ENCODE measurements around the gene GANAB.
"Not testable (repeated sequence)": the region's sequence is repeated elsewhere in the genome, so short reads cannot be mapped to it uniquely, and the experiment has no call there.

The GANAB gene

DNA sequence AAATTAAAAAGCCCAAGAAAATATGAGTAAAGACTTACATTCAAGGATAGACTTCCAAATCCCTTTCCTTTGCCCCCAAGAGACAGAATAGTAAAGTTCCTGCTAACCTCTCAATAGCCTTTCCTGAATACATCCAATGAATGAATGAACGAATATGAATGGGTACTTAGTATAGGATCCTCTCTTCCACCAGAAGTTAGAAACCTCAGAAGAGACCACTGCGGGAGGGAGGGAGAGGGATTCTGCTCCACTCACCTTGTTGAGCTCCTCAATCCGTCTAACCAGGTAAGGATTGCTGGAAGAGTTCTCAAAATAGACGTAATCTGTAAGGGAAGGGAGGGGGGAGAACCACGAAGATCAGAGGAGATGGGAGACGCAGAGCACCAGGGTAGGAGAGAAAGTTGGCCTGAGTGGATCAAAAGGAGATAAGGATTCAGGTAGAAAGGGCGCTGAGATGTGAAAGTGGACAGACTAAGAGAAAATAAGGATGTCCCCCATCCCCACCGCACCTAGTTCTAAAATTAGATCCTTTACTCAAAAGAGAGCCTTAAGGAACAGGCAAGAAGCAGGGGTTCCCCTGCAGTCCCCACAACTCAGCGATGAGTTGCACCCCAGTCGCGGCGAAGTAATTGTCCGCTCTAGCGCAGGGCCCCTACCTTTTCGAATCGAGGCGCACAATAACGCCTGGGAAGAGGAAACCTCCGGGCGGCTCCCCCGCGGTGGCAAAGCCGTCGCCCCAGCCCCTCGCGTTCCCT is 45.9 kb downstream of the GANAB start:
- no peak for DNase-seq

DNA sequence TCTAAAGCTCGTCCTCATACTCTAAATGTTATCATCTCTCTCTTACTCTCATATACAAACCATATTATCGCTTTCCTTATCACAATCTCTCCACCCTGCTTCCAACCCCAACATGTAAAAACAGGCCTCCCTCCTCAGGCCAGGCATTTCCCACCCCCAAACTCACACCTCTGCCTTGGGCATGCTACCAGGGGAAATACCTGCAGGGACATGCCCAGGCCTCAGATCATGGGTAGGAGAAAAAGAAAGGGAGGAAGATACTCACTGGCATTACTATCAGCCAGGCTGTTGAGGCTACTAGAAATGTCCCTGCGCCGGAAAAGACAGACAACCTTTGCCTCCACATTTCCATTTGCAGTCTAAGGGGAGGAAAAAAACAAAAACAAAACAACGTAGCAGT is 46.5 kb downstream of the GANAB start:
- DNase-seq: peak; percentile 54

DNA sequence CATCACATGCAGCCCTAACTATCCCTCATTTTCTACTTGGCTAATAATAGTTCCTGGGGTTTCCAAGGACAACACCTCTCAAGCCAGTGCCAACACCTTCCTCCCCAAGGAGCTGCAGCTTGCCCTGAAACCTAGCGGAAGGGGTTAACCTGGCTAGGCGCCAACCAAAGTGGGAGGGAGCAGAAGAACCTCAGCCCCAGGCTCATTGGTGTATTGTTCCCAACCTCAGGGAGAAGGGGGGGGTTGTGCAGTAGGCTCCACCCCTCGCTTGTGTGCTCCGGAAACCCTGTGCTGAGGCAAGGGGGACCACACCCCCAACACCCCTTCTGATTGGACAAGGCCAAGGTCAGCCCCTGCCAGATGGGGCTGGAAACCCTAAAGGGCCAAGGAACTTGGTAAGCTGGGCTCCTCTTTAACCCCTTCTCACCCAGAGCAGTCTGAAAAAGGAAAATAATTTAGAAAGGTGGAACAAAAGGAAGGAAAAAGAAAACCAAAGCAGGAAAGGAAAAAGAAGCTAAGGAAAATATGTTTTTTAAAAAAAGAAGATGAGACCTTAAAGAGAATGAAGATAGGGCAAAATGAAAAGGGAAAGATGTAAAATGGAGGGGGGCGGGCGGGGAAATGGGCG is 47.2 kb downstream of the GANAB start:
- peak; percentile 99 for DNase-seq

DNA sequence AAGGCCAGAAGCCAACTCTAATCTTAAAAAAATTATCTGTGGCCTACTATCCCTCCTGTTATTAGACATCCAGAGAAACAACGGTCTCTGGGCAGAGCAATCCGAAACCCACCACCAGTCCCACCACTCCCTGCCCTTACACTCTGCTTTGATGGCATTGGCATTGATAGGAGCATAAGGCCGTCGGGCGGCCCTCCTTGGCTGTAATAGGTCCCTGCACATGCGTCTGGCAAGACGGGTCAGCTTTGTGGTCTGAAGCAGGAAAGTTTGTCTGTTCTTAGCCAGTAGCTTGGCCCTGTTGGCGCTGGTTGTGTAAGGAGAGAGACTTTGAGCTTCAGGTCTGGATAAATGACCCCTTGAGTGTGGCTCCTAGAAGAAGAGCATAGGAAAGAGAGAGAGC is 51.3 kb downstream of the GANAB start:
- no peak for DNase-seq

DNA sequence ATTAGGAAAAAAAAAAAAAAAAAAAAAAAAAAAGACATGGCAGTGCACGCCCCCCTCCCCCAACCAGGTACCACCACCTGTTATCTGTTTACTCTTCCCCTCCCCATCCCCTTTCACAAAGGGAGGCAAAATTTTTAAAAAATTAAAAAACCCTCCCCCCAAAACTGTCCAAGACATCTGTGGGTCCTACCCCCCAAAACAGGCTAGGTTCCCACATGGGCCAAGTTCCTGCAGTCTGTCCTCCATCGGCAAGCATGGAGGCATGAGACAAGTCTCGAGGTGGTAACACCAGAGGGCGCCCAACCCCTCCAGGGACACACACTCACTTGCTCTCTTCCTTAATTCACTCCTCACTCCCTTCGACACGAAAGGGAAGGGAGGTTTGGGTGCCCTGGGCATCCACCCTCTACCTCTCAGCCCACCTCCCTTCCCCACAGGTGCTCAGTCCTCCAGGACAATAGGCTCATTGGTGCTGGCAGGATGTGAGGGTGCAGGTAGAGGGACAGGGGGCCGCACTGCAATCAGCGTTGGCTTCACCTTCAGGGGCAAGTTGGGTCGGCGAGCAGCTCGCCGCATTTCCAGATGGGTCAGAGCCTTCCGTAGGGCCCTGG is 52.9 kb downstream of the GANAB start:
- peak; percentile 85 for DNase-seq

DNA sequence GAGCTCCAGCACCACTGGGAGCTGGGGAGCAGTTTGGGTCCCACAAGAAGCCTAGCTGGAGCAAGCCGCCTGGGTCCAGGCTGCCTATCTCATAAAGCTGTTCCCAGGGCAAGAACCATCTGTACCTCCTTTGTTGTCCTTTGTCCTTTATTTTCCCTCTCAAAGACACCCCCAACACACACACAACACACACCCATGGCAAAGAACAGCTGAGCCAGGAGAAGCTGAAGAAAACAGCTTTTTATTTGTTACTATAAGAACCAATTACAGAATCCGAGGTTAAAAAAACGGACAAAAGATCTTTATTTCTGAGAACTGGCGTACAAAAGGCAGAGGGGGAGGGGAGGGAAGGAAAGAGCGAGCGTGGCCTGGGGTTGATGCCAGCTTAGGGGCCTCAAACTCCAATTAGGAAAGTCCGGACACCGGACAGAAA is 53.4 kb downstream of the GANAB start:
- no peak for DNase-seq

DNA sequence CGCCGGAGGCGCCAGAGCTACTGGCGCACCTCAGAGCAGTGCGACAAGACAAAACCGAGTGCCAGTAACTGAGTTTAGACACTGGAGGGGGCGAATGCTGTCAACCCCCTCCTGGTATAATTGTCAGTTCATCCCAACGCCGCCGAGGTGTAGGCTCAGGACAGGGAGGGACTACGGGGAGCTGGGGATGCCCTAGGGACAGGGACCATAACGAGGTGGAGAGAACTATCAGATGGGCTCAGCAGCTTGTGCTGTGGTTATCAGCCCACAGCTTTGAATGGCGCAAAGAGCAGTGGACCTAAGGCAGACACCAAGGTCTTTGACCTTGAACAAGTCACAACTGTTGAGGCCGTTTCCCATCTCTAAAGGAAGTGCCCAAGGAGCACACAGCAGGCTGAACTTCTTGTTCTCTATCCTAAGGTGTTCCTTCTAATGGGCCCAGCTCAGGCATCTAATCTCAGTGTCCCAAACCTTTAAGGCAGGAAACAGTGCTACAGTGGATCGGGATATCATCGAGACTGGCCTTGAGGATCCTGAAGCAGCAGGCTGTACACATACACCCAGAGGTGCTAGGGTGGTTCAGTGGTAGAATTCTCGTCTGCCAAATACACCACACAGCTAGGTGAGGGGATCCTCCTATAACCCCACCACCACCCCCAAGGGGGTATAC is 54.1 kb downstream of the GANAB start:
- DNase-seq: no peak

DNA sequence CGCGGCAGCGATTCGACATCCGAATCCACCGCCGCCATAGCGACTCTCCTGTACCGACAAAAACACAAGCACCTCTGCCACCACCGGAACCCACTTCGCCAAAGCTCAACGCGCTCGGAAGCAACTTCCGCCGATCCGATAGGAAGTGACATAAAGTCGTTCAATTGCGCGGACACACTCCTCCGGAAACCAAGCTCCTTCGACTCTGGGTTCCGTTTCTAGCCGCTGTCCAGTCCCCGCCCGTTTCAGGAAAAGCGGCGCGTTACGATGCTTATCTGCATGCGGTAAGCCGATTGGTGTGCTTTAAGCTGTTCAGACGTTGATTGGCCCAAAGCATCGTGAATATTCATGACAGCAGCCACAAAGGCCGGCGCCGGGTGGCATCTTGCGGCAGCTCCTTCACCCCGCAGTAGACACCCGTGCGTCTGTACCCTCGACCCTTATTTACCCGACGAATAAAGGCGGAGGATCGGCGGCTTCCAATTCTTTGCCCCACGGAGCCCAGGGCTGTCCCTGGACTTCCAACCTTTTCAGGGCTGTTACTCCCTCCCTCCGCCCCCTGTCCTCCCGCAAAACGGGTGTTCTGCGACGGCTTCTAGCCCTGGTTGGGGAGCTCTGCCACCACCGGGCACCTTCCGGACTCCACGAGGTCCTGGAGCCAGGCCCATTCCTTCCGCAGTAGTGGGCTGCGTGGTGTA is 54.8 kb downstream of the GANAB start, which contains the start of gene TUT1:
TSS of gene TUT1 (minus strand) at position 76 of the 698 bp plus-strand sequence. CDS start at position 38, 38 bp downstream.
- peak; percentile 99 for DNase-seq

DNA sequence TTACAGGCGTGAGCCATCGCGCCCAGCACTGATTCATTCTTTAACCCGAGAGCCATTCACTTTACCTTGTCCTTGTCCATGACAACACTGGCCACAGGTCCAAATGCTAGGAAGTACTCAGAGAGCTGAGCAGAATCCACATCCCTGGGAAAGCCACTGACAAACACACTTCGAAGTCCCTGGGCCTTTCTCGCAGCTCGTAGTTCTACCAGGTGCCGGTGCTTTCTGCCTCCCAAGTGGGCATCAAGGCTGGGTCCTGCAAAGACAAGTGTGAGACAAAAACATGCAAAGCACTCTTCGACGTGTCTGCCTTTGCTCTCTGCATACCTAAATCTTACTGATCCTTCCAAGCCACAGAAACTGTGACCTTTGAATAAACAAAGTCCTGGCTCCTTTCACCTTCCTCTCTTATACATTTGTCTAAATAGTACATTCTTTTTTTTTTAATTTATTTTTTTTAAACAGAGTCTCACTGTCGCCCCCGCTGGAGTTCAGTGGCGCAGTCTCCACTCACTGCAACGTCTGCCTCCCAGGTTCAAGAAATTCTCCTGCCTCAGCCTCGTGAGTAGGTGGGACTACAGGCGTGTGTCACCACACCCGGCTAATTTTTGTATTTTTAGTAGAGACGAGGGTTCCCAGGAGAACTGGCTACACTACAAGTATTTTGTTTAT is 57.3 kb downstream of the GANAB start:
- peak; percentile 37 for DNase-seq

DNA sequence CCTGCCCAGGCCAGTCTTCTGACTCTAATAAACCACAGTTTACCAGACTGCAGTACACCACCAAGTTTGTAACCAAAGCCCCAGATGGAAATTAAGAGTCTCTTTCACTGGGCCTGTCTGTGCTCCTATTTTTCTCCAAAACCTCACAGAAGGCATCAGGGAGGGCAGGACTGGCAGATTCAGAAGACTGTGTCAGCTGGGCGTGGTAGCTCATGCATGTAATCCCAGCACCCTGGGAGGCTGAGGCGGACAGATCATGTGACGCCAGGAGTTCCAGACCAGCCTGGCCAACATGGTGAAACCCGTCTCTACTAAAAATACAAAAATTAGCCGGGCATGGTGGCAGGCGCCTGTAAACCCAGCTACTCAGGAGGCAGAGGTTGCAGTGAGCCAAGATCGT is 61.1 kb downstream of the GANAB start:
- DNase-seq: not testable (repeated sequence)

DNA sequence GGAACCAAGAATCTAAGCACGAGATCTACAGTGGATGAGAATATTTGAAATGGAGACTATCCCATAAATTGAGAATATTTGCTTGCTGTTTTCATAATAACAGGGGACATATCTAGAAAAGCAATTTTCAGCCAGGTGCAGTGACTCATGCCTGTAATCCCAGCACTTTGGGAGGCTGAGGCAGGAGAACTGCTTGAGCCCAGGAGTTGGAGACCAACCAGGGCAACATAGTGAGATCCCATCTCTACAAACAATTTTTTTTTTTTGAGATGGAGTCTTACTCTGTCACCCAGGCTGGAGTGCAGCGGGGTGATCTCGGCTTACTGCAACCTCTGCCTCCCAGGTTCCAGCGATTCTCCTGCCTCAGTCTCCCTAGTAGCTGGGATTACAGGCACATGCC is 64.7 kb downstream of the GANAB start:
- DNase-seq: not testable (repeated sequence)

DNA sequence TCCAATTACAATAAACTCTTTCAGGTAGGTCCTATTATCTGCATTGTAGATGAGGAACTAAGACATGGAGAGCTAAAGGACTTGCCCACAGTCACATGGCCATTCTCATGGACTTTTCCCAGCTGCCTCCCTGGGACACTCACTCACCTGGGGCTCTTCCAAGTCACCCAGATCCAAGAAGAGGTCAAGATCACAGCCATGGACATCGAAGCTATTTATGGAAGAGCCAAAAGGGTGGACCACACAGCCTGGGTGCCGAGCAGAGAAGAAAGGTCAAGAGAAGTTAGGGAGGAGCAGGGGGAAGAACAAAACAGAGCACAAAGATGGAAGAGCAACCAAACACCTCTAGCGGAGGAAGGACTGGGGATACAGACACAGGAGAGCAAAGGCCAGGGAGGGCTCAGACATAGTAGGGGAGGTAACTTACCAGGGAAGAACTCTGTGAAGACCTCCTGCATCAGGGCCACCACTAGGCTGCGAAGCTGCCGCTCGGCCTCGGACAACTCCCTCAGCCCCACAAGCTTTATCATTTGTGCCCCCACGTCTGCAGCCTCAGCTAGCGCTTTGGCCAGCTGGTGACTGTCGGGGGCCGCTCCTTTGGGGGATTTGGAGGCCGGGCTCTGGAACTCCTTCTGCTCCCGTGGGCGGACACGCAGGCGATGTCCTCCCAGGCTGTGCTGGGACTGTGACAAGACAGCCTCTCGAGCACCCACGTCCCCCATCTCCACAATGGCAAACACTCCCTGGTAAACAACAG is 65.3 kb downstream of the GANAB start:
- no peak for DNase-seq

DNA sequence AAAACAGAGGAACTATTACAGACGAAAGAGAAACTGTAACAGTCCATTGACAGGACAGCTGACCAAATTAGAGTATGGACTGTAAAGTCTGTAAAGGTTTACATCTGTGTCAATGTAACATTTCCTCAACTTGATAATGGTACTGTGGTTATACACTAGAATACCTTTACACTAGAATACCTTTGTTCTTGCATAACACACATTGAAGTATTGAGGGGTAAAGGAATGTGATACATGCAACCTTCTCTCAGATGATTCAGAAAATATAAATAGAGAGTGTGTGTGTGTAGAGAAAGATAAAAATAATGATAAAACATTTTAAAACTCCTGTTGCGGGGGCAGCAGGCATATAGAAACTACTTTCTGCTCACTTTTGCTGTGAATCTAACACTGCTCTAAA is 67.2 kb downstream of the GANAB start:
- no peak for DNase-seq

DNA sequence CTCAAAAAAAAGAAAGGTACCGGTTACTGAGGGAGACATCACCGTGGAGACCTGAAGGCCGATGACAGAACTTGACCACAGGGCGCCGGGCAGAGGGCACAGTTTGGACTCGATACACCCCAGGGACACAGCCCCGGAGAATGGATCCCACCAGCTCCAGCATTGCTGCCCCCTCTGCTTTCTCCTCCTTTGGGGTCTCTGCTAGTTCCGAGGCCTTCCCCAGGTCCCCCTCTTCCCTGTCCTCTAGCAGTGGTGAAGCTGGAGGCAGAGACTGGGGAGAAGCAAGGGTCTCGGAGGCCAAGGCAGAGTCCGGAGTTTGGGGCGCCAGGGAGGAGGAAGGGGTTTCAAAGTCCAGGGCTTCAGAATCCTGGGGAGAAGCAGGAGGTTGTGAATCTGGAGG is 67.9 kb downstream of the GANAB start:
- no peak for DNase-seq

DNA sequence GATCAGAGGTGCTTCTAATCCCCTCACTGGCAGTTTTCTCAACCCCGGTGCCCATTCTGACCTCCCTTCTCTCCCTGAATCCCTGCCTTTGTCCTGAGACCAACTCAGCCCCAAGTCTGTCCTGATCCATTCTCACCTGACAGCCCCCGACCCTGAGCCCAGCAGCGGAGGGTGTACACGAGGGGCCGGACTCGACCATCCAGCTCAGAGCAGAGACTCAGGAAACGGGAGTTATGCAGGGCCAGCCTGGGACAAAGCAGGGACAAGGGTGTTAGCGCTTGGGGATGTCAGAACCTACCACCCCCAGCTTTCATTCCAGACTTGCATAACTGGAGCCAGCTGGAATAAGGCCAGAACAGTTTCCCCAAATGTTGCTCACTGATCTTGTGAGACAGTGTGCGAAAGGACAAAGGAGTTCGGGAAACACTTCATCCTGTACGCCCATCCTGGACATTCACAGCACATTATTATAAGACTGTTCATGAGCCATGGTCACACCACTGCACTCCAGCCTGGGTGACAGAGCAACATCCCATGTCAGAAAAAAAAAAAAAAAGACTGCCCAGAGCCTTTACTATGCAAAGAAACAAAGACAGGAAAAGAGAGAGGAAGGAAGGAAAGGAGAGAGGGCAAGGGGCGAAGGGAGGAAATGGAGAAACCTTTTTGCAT is 69.2 kb downstream of the GANAB start:
- DNase-seq: no peak

DNA sequence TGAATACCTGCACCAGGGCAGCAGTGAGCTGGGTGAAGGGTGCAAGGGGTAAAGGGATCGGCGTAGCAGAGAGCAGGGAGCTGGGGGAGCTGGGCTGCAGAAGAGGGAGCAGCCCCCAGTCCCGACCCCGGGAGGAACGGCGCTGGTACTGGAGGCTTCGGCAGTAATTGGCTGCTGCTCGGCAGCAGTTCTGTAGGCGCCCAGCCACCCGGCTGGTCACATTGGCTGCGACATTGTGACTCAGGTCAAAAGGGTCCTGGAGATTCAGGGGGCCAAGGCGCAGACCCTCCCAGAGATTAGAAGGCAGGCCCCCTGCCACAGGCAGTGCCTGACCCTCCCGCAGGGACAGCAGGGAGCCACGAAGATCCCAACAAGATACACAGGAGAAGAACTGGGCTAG is 70.6 kb downstream of the GANAB start:
- DNase-seq: no peak

DNA sequence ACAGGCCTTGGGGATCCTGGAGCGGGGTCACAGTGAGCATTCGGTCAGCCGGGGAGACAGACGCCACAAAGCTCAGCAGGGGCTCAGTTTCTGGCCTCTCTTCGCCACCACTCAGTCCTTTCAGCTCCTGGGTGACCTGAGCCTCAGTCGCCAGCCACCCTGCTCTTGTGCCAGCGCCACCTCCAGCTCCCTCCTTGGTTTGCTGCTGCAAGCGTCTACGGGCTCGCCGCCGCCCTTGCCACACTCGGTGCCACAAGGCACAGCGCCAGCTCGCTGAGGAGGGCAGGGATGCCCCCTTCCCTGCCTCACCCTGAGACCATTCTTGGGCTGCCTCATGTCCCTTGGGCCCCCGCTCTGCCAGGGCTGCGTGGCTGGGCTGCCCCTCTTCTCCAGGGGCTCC is 71.3 kb downstream of the GANAB start:
- DNase-seq: no peak
